Measurements from ENCODE around the gene HPS1. TPM values are rescaled to one million over a fixed set of nuclear protein-coding genes. Genes with fewer than 3 reads are reported as not detected.

Gene HPS1
- total RNA-seq, 1 experiment from 2014 or later: 146 TPM

DNA sequence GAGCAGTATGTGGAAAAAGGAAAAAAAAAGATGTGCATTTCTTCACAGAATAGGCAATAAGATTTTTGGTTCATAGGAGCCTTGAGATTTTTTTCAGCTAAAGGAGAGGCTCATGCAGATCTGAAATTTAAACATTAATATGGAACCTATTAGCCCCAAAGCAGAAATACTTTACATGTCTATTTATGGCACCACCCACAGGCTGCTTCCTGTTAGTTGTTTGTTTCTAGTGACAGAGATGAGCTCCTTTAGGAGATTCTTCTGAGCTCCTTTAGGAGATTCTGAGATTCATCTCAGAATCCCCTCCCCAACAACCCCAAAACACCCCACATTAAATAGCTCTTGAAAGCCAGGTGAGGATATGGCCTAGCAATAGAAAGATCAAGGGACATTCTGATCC, 27.9 kb upstream of the HPS1 start:
- no TSS peak for BruUV-seq (replicated peaks)
- H3K4me1 ChIP-seq (ENCODE audit: control insufficient read depth, insufficient read depth, low read length): no peaks in the 10 kb centered on the region
- TF ChIP-seq SIN3A (IDR thresholded peaks at IDR 0.05; ENCODE audit: borderline replicate concordance, insufficient read depth, low read depth, low read length): no peak
- no peak for TF ChIP-seq POLR2AphosphoS5 (IDR thresholded peaks at IDR 0.05; ENCODE audit: low read depth, low read length)
- TF ChIP-seq, protein P1, sequence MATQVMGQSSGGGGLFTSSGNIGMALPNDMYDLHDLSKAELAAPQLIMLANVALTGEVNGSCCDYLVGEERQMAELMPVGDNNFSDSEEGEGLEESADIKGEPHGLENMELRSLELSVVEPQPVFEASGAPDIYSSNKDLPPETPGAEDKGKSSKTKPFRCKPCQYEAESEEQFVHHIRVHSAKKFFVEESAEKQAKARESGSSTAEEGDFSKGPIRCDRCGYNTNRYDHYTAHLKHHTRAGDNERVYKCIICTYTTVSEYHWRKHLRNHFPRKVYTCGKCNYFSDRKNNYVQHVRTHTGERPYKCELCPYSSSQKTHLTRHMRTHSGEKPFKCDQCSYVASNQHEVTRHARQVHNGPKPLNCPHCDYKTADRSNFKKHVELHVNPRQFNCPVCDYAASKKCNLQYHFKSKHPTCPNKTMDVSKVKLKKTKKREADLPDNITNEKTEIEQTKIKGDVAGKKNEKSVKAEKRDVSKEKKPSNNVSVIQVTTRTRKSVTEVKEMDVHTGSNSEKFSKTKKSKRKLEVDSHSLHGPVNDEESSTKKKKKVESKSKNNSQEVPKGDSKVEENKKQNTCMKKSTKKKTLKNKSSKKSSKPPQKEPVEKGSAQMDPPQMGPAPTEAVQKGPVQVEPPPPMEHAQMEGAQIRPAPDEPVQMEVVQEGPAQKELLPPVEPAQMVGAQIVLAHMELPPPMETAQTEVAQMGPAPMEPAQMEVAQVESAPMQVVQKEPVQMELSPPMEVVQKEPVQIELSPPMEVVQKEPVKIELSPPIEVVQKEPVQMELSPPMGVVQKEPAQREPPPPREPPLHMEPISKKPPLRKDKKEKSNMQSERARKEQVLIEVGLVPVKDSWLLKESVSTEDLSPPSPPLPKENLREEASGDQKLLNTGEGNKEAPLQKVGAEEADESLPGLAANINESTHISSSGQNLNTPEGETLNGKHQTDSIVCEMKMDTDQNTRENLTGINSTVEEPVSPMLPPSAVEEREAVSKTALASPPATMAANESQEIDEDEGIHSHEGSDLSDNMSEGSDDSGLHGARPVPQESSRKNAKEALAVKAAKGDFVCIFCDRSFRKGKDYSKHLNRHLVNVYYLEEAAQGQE (IDR thresholded peaks at IDR 0.05; ENCODE audit: insufficient read depth in 1 of 2, low read depth in 2 of 2, low read length in 1 of 2): no peak
- TF ChIP-seq, protein P2, sequence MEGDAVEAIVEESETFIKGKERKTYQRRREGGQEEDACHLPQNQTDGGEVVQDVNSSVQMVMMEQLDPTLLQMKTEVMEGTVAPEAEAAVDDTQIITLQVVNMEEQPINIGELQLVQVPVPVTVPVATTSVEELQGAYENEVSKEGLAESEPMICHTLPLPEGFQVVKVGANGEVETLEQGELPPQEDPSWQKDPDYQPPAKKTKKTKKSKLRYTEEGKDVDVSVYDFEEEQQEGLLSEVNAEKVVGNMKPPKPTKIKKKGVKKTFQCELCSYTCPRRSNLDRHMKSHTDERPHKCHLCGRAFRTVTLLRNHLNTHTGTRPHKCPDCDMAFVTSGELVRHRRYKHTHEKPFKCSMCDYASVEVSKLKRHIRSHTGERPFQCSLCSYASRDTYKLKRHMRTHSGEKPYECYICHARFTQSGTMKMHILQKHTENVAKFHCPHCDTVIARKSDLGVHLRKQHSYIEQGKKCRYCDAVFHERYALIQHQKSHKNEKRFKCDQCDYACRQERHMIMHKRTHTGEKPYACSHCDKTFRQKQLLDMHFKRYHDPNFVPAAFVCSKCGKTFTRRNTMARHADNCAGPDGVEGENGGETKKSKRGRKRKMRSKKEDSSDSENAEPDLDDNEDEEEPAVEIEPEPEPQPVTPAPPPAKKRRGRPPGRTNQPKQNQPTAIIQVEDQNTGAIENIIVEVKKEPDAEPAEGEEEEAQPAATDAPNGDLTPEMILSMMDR (IDR thresholded peaks at IDR 0.05): no peak
- TF ChIP-seq TCF7L2 (IDR thresholded peaks at IDR 0.05; ENCODE audit: low read depth, low read length): no peak
- ChIA-PET POLR2A (no interaction called here), CTCF (interaction anchor here (0.6 kb wide), 1 partner anchor 385 kb away, joined by 6 read pairs; no protein-coding TSS in a partner anchor)
- in situ Hi-C loops (cut with HindIII; ENCODE audit: low pct_unique_long_range_greater_than_20kb, low sequenced_read_pairs) (no loop called here), intact Hi-C loops (cut with micrococcal nuclease; ENCODE audit: unreplicated experiment) (no loop called here)
- H3K4me3 ChIP-seq (ENCODE audit: low read depth in 2 of 2, low read length in 2 of 2): no peak overlapping the region
- DNase-seq (ENCODE audit: low read depth, low spot score) (no peak), ATAC-seq (no peak)
- no peak overlapping the region for H3K27ac ChIP-seq (ENCODE audit: low read length)
- no peaks in the 10 kb centered on the region; the same call in 1 of the 2 replicates for H3K36me3 ChIP-seq (ENCODE audit: control insufficient read depth, insufficient read depth, low read length)
- peaks cover 22% of the 10 kb centered on the region for H3K27me3 ChIP-seq (ENCODE audit: control insufficient read depth, insufficient read depth, low read length)
- no peaks in the 10 kb centered on the region for H3K9me3 ChIP-seq (ENCODE audit: control insufficient read depth, insufficient read depth, low read depth, low read length)

DNA sequence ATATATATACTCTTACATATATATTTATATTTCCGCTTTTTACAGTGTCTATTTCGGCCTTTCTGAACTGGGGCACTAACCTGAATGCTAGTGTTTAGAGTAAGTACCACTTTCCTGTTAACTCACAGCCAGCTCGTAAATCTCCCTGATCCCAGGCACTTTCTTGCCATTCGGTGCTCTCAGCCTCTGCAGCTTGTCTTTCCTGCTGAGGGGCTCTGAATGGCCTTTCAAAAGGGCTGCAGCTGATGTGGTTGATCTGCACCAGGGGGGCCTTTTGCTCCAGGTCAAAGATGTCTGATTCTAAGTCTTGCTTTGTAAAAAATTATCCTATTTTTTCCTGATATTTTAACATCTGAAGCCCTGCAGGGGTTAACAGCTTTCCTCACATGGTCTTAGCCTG, 25.5 kb upstream of the HPS1 start:
- Histone ChIP-seq H3K27ac (ENCODE audit: low read length) (no peak overlapping the region), H3K27me3 (ENCODE audit: control insufficient read depth, insufficient read depth, low read length) (peaks cover 31% of the 10 kb centered on the region), H3K9me3 (ENCODE audit: control insufficient read depth, insufficient read depth, low read depth, low read length) (no peaks in the 10 kb centered on the region), H3K36me3 (ENCODE audit: control insufficient read depth, insufficient read depth, low read length) (no peaks in the 10 kb centered on the region; the same call in 1 of the 2 replicates), H3K4me1 (ENCODE audit: control insufficient read depth, insufficient read depth, low read length) (peaks cover 2% of the 10 kb centered on the region; the same call in 1 of the 2 replicates), H3K4me3 (ENCODE audit: low read depth in 2 of 2, low read length in 2 of 2) (no peak overlapping the region)
- BruUV-seq (replicated peaks): no TSS peak
- intact Hi-C loops (cut with micrococcal nuclease; ENCODE audit: unreplicated experiment): no loop called here
- ATAC-seq (no peak), DNase-seq (ENCODE audit: low read depth, low spot score) (no peak)
- ChIA-PET POLR2A (no interaction called here), CTCF (no interaction called here)
- in situ Hi-C loops (cut with HindIII; ENCODE audit: low pct_unique_long_range_greater_than_20kb, low sequenced_read_pairs): no loop called here
- no peak for TF ChIP-seq TCF7L2 (IDR thresholded peaks at IDR 0.05; ENCODE audit: low read depth, low read length)
- no peak for TF ChIP-seq POLR2AphosphoS5 (IDR thresholded peaks at IDR 0.05; ENCODE audit: low read depth, low read length)
- TF ChIP-seq, protein P2 (IDR thresholded peaks at IDR 0.05): no peak
- TF ChIP-seq, protein P1 (IDR thresholded peaks at IDR 0.05; ENCODE audit: insufficient read depth in 1 of 2, low read depth in 2 of 2, low read length in 1 of 2): no peak

All from Panc1 (cell line).